H1 (cell line): ENCODE measurements around the gene UBE4B. TPM values are rescaled to one million over a fixed set of nuclear protein-coding genes. Genes with fewer than 3 reads are reported as not detected.

Experiments
- CTCF ChIA-PET: fragments of 300-600 bp; sonication (Branson Sonifier 250); formaldehyde crosslinking; loops from one replicate; lab custom pipeline; 2021; ENCODE audit not compliant: partially characterized antibody; lab: Charles Lee
- POLR2A ChIA-PET: fragments of 300-600 bp; sonication (Branson Sonifier 250); formaldehyde crosslinking; loops from one replicate; lab custom pipeline; 2021; ENCODE audit warnings: inconsistent platforms; ENCODE audit not compliant: partially characterized antibody; lab: Charles Lee
- DNase-seq, 2 experiments: peaks; one replicate each; pipeline versions ENCODE4 v3.0.0 to v3.0.0-alpha.2; 2010 to 2022; ENCODE audit warnings: low spot score in 2 of 2, low read depth in 1 of 2, mixed read lengths in 1 of 2
- FAIRE-seq: peaks from 2 replicates; lab custom pipeline; 2011; peaks lifted over from hg19 to GRCh38; lab: Jason Lieb, UNC
- H2AFZ ChIP-seq: 2 replicates; pipeline ENCODE4 v1.8.1; 2012; ENCODE audit warnings: low read length, inconsistent platforms
- H2AK5ac ChIP-seq: 2 replicates; pipeline ENCODE4 v1.6.1; 2013; ENCODE audit warnings: low read depth, low read length
- H2BK120ac ChIP-seq: replicated peaks from 2 replicates; pipeline ENCODE3; 2013; ENCODE audit warnings: low read depth, low read length, inconsistent platforms
- H2BK12ac ChIP-seq: 2 replicates; pipeline ENCODE4 v1.6.1; 2013; ENCODE audit warnings: low read depth, low read length
- H2BK15ac ChIP-seq: 2 replicates; pipeline ENCODE4 v1.6.1; 2013; ENCODE audit warnings: low read length
- H2BK20ac ChIP-seq: 2 replicates; pipeline ENCODE4 v1.6.1; 2013; ENCODE audit warnings: low read length
- H2BK5ac ChIP-seq: 2 replicates; pipeline ENCODE4 v1.6.1; 2013; ENCODE audit warnings: low read depth, low read length
- H3K14ac ChIP-seq: 2 replicates; pipeline ENCODE4 v1.6.1; 2013; ENCODE audit warnings: inconsistent platforms; ENCODE audit not compliant: insufficient read length
- H3K18ac ChIP-seq: 2 replicates; pipeline ENCODE4 v1.6.1; 2013; ENCODE audit warnings: low read length; ENCODE audit errors: extremely low read depth
- H3K23ac ChIP-seq: 2 replicates; pipeline ENCODE4 v1.6.1; 2013; ENCODE audit warnings: inconsistent platforms; ENCODE audit not compliant: insufficient read length
- H3K23me2 ChIP-seq: 2 replicates; pipeline ENCODE4 v1.6.1; 2013; ENCODE audit warnings: low read depth, low read length
- H3K27ac ChIP-seq: 2 replicates; pipeline ENCODE4 v1.6.1; 2011; ENCODE audit warnings: low read depth, low read length, inconsistent platforms
- H3K27me3 ChIP-seq, 4 experiments: replicated peaks in 1 of 4; 1 replicate in 1 of 4; 2 replicates in 3 of 4; pipeline versions ENCODE4 v1.6.1 to v1.8.1; 2011 to 2013; ENCODE audit warnings: low read length in 3 of 4, mild to moderate bottlenecking in 3 of 4, inconsistent platforms in 2 of 4, mixed read lengths in 2 of 4, moderate library complexity in 1 of 4; ENCODE audit not compliant: control insufficient read depth in 3 of 4, insufficient read depth in 3 of 4; ENCODE audit errors: extremely low read depth in 1 of 4
- H3K36me3 ChIP-seq, 4 experiments: 2 replicates each; pipeline versions ENCODE4 v1.6.1 to v1.8.1; 2011 to 2013; ENCODE audit warnings: mild to moderate bottlenecking in 4 of 4, low read length in 3 of 4, moderate library complexity in 2 of 4, control low read depth in 1 of 4, inconsistent platforms in 1 of 4; ENCODE audit not compliant: insufficient read depth in 4 of 4, control insufficient read depth in 2 of 4
- H3K4ac ChIP-seq: replicated peaks from 2 replicates; pipeline ENCODE3; 2013; ENCODE audit warnings: low read length, low read depth, mixed read lengths, inconsistent platforms; ENCODE audit not compliant: insufficient read length
- H3K4me1 ChIP-seq, 4 experiments: replicated peaks in 1 of 4; 1 replicate in 1 of 4; 2 replicates in 3 of 4; pipeline versions ENCODE4 v1.6.1 to v1.8.1; 2011 to 2013; ENCODE audit warnings: low read length in 3 of 4, inconsistent platforms in 2 of 4, mixed read lengths in 1 of 4; ENCODE audit not compliant: insufficient read depth in 4 of 4, control insufficient read depth in 3 of 4
- H3K4me2 ChIP-seq, 2 experiments: 2 replicates each; pipeline versions ENCODE4 v1.6.1 to v1.8.1; 2011 to 2013; ENCODE audit warnings: low read depth in 2 of 2, low read length in 2 of 2, control low read depth in 1 of 2, inconsistent platforms in 1 of 2, mild to moderate bottlenecking in 1 of 2; ENCODE audit not compliant: insufficient read depth in 1 of 2
- H3K4me3 ChIP-seq, 4 experiments: fragments of 200-600, 300-600 bp in 1 of 4; sonication (generic), shearing (Covaris generic), sonication (Bioruptor Twin) in 1 of 4; 2 replicates each; pipeline versions ENCODE4 v1.5.1 to v1.8.1; 2011 to 2016; ENCODE audit warnings: low read length in 4 of 4, low read depth in 3 of 4, control low read depth in 2 of 4, inconsistent platforms in 2 of 4, mild to moderate bottlenecking in 2 of 4, mixed read lengths in 1 of 4, moderate library complexity in 1 of 4; ENCODE audit not compliant: insufficient read depth in 2 of 4; ENCODE audit errors: extremely low read depth in 1 of 4
- H3K56ac ChIP-seq: replicated peaks from 2 replicates; pipeline ENCODE3; 2013; ENCODE audit warnings: low read depth, mild to moderate bottlenecking, mixed read lengths, low read length, inconsistent platforms; ENCODE audit not compliant: insufficient read length
- H3K79me1 ChIP-seq: 2 replicates; pipeline ENCODE4 v1.6.1; 2013; ENCODE audit warnings: low read depth, low read length, control low read depth
- H3K79me2 ChIP-seq, 2 experiments: 2 replicates each; pipeline versions ENCODE4 v1.6.1 to v1.8.1; 2012 to 2013; ENCODE audit warnings: low read length in 2 of 2, mild to moderate bottlenecking in 2 of 2, inconsistent platforms in 1 of 2; ENCODE audit not compliant: insufficient read depth in 2 of 2, control insufficient read depth in 1 of 2
- H3K9ac ChIP-seq, 4 experiments: replicated peaks in 1 of 4; 1 replicate in 1 of 4; 2 replicates in 3 of 4; pipeline versions ENCODE4 v1.6.1 to v1.8.1; 2011 to 2013; ENCODE audit warnings: low read depth in 3 of 4, low read length in 3 of 4, control low read depth in 2 of 4, mild to moderate bottlenecking in 2 of 4, moderate library complexity in 2 of 4, inconsistent platforms in 1 of 4; ENCODE audit errors: extremely low read depth in 1 of 4
- H3K9me3 ChIP-seq, 2 experiments: 2 replicates each; pipeline versions ENCODE4 v1.6.1 to v1.8.1; 2012 to 2013; ENCODE audit warnings: mild to moderate bottlenecking in 2 of 2, moderate library complexity in 2 of 2, control low read depth in 1 of 2, inconsistent platforms in 1 of 2, low read depth in 1 of 2, low read length in 1 of 2, mixed read lengths in 1 of 2; ENCODE audit not compliant: insufficient read depth in 2 of 2
- H4K20me1 ChIP-seq, 2 experiments: replicated peaks in 1 of 2; 2 replicates each; pipeline versions ENCODE3 to v1.8.1; 2011 to 2013; ENCODE audit warnings: inconsistent platforms in 2 of 2, low read length in 2 of 2, mild to moderate bottlenecking in 1 of 2; ENCODE audit not compliant: insufficient read depth in 2 of 2, control insufficient read depth in 1 of 2
- H4K5ac ChIP-seq: 2 replicates; pipeline ENCODE4 v1.6.1; 2013; ENCODE audit warnings: low read length, low read depth, mixed read lengths, inconsistent platforms; ENCODE audit not compliant: insufficient read length
- H4K8ac ChIP-seq: 2 replicates; pipeline ENCODE4 v1.8.0; 2013; ENCODE audit warnings: mild to moderate bottlenecking, moderate library complexity, low read length, inconsistent platforms; ENCODE audit not compliant: insufficient read depth; ENCODE audit errors: extremely low read depth
- H4K91ac ChIP-seq: replicated peaks from 2 replicates; pipeline ENCODE3; 2013; ENCODE audit warnings: low read length, mixed read lengths, inconsistent platforms; ENCODE audit not compliant: insufficient read length
- CTCF ChIP-seq, 3 experiments: IDR thresholded peaks; 1 replicate in 2 of 3; 2 replicates in 1 of 3; pipeline versions ENCODE4 v1.5.1 to v1.6.1; 2011; ENCODE audit warnings: low read length in 3 of 3, mild to moderate bottlenecking in 3 of 3, inconsistent platforms in 2 of 3, low read depth in 1 of 3, moderate library complexity in 1 of 3; ENCODE audit not compliant: insufficient read depth in 1 of 3; ENCODE audit errors: control extremely low read depth in 1 of 3
- E2F6 ChIP-seq: IDR thresholded peaks from 2 replicates; pipeline ENCODE4 v1.6.1; 2012; ENCODE audit warnings: inconsistent platforms
- EGR1 ChIP-seq: IDR thresholded peaks from 2 replicates; pipeline ENCODE4 v1.6.1; 2011; ENCODE audit warnings: low read depth, low read length, borderline replicate concordance
- EP300 ChIP-seq, 2 experiments: IDR thresholded peaks; 1 replicate in 1 of 2; 2 replicates in 1 of 2; pipeline ENCODE4 v1.6.1; 2011 to 2012; ENCODE audit warnings: low read depth in 2 of 2, low read length in 2 of 2, mild to moderate bottlenecking in 2 of 2, borderline replicate concordance in 1 of 2, inconsistent platforms in 1 of 2, moderate library complexity in 1 of 2
- GABPA ChIP-seq: IDR thresholded peaks from 2 replicates; pipeline ENCODE4 v1.6.1; 2011; ENCODE audit warnings: mild to moderate bottlenecking, low read length, moderate library complexity, borderline replicate concordance; ENCODE audit not compliant: insufficient read depth
- JUND ChIP-seq: IDR thresholded peaks from 2 replicates; pipeline ENCODE4 v1.6.1; 2011; ENCODE audit warnings: mild to moderate bottlenecking, improper control_type of control experiment, low read length
- KDM4A ChIP-seq: IDR thresholded peaks from one replicate; pipeline ENCODE4 v1.7.1; 2012; ENCODE audit warnings: low read depth, mild to moderate bottlenecking, moderate library complexity, low read length, inconsistent platforms; ENCODE audit not compliant: severe bottlenecking
- POU5F1 ChIP-seq: IDR thresholded peaks from 2 replicates; pipeline ENCODE4 v1.6.1; 2011; ENCODE audit warnings: low read depth, mild to moderate bottlenecking, low read length, moderate library complexity
- RBBP5 ChIP-seq: IDR thresholded peaks from 2 replicates; pipeline ENCODE4 v1.7.1; 2012; ENCODE audit warnings: low read depth, mild to moderate bottlenecking, inconsistent platforms, low read length, moderate library complexity, borderline replicate concordance
- TCF12 ChIP-seq: IDR thresholded peaks from 2 replicates; pipeline ENCODE4 v1.6.1; 2011; ENCODE audit warnings: low read depth, mild to moderate bottlenecking, low read length
- WGBS, 2 experiments: shearing (Covaris generic) in 1 of 2; methylation state at CpG; one replicate each; pipeline versions ENCODE4 v1.1.6 to v1.1.7; 2013 to 2015; ENCODE audit warnings: low lambda C conversion rate in 2 of 2, mixed read lengths in 2 of 2, inconsistent platforms in 1 of 2, low coverage in 1 of 2, missing lambda C conversion rate in 1 of 2; ENCODE audit not compliant: insufficient replicate concordance in 2 of 2, insufficient coverage in 1 of 2, insufficient read length in 1 of 2; ENCODE audit errors: extremely low coverage in 1 of 2, missing lambda C conversion rate in 1 of 2; 5-methylcytosine and 5-hydroxymethylcytosine counted together
- polyA plus RNA-seq, 7 experiments: library from polyadenylated mRNA; depleted of rRNA in 3 of 7; stranded (reverse) in 5 of 7; unstranded in 2 of 7; fragments of >200 nt in 5 of 7; fragments of 200-250 nt in 2 of 7; gene quantifications; 1 replicate in 5 of 7; 2 replicates in 1 of 7; 4 replicates in 1 of 7; pipeline versions ENCODE4 v1.2.1 to v1.2.3, GENCODE V29; 2011 to 2013; ENCODE audit warnings: missing spikeins in 2 of 7, mixed read lengths in 2 of 7
- total RNA-seq: library from RNA; stranded (reverse); fragmentation: NEBNext Ultra II Directional; extraction: Animal tissue kit (Norgen Biotek cat#: 25700); gene quantifications from 2 replicates; pipeline ENCODE4 v1.2.1, GENCODE V29; 2021

Gene UBE4B
- total and polyA plus RNA-seq, 2 of the 8 experiments (the other 6 are each of a cell fraction or from before 2014, with no cell fraction given): 24.5 to 90.1 TPM

GRCh38 chr1:10160907-10161490 is 128.2 kb downstream of the UBE4B start:
- no peak overlapping the region for H2BK12ac ChIP-seq
- H3K4me1 ChIP-seq: no peaks in the 10 kb centered on the region
- no peak overlapping the region for H3K4ac ChIP-seq
- no peak overlapping the region for H2BK20ac ChIP-seq
- H3K9me3 ChIP-seq: no peaks in the 10 kb centered on the region
- ChIA-PET CTCF (interaction anchor here (1.3 to 3.9 kb wide), 2 partner anchors 8 to 210 kb away, joined by 3 to 21 read pairs; no protein-coding TSS in a partner anchor), POLR2A (no interaction called here)
- no peak overlapping the region for H3K23ac ChIP-seq
- no peaks in the 10 kb centered on the region for H3K27me3 ChIP-seq
- no peak overlapping the region for H2BK15ac ChIP-seq
- no peaks in the 10 kb centered on the region for H3K79me2 ChIP-seq
- no peak overlapping the region for H2BK120ac ChIP-seq
- no peaks in the 10 kb centered on the region for H4K20me1 ChIP-seq
- H3K23me2 ChIP-seq: no peaks in the 10 kb centered on the region
- WGBS, 2 experiments: 92% methylated on average over 12 of the region's 12 CpGs; no CpG with 5 or more reads in 1 of the 2 experiments
- H3K56ac ChIP-seq: no peak overlapping the region
- no peak overlapping the region for H3K27ac ChIP-seq
- no peak overlapping the region for H3K14ac ChIP-seq
- H3K4me3 ChIP-seq: no peak overlapping the region
- H3K4me2 ChIP-seq: no peak overlapping the region
- H3K18ac ChIP-seq: no peak overlapping the region
- H2BK5ac ChIP-seq: no peak overlapping the region
- no peak for FAIRE-seq
- H4K91ac ChIP-seq: no peak overlapping the region
- no peak overlapping the region for H2AFZ ChIP-seq
- H4K5ac ChIP-seq: no peak overlapping the region
- H4K8ac ChIP-seq: no peak overlapping the region
- H2AK5ac ChIP-seq: no peak overlapping the region
- no peak overlapping the region for H3K9ac ChIP-seq
- DNase-seq: no peak
- H3K79me1 ChIP-seq: no peaks in the 10 kb centered on the region
- H3K36me3 ChIP-seq: peaks cover 7 to 28% (median 16%) of the 10 kb centered on the region in 4 experiments; a peak in 7 of 8 replicates
- TF ChIP-seq RBBP5: no peak
- TF ChIP-seq EP300 (IDR thresholded peaks at IDR 0.05; ENCODE audit: borderline replicate concordance in 1 of 2, low read depth in 2 of 2, low read length in 2 of 2): no peak
- no peak for TF ChIP-seq KDM4A
- TF ChIP-seq CTCF (IDR thresholded peaks at IDR 0.05; ENCODE audit: control extremely low read depth in 1 of 3, insufficient read depth in 1 of 3, low read depth in 1 of 3, low read length in 3 of 3): no peak
- no peak for TF ChIP-seq EGR1
- TF ChIP-seq JUND: no peak
- TF ChIP-seq TCF12: no peak
- TF ChIP-seq E2F6: no peak
- no peak for TF ChIP-seq GABPA
- no peak for TF ChIP-seq POU5F1
